GM20000 (cell line): ENCODE results near the gene FARP1.

Experiments used
- DNase-seq: peaks from one replicate; pipeline ENCODE4 v3.0.0; 2012; ENCODE audit warnings: low spot score
- CTCF ChIP-seq: IDR thresholded peaks from 2 replicates; pipeline ENCODE4 v1.5.1; 2012; ENCODE audit warnings: mild to moderate bottlenecking, control low read depth; ENCODE audit errors: extremely low read depth, missing control alignments

Gene FARP1

GRCh38 chr13:98303858-98304257 lies 161.0 kb downstream of the FARP1 start:
- no peak for TF ChIP-seq CTCF
- DNase-seq: no peak

- no peak for TF ChIP-seq CTCF
- no peak for DNase-seq
These were observed 162.8 kb downstream of the FARP1 start for GRCh38 chr13:98305670-98306069.

GRCh38 chr13:98307463-98308085 lies 164.7 kb downstream of the FARP1 start:
- no peak for DNase-seq
- no peak for TF ChIP-seq CTCF

GRCh38 chr13:98308086-98308911 lies 165.4 kb downstream of the FARP1 start:
- no peak for TF ChIP-seq CTCF
- no peak for DNase-seq

GRCh38 chr13:98309569-98310335 lies 166.9 kb downstream of the FARP1 start:
- DNase-seq: no peak

GRCh38 chr13:98310485-98311199 lies 167.7 kb downstream of the FARP1 start:
- TF ChIP-seq CTCF: no peak
- no peak for DNase-seq

More at GRCh38 chr13:98309569-98310335, 166.9 kb downstream of the FARP1 start:
- TF ChIP-seq CTCF: no peak

- no peak for DNase-seq
- no peak for TF ChIP-seq CTCF
These were observed 168.3 kb downstream of the FARP1 start for GRCh38 chr13:98311200-98311548.
